Left forelimb (tissue), 1 donor: ENCODE data around the gene SERINC3.
"Not testable (repeated sequence)": the region's sequence is repeated elsewhere in the genome, so short reads cannot be mapped to it uniquely, and the experiment has no call there.

ENCODE experiments used
- DNase-seq: peaks from one replicate; pipeline ENCODE4 v3.0.0-alpha.2; 2018; ENCODE audit warnings: low spot score

Gene SERINC3

GRCh38 chr20:44521484-44522481 is at the start of gene SERINC3:
Gene SERINC3, minus strand, starts transcription at chr20:44522070. Its CDS starts 119 bp downstream, at chr20:44521951.
- DNase-seq: peak; percentile 97

DNA sequence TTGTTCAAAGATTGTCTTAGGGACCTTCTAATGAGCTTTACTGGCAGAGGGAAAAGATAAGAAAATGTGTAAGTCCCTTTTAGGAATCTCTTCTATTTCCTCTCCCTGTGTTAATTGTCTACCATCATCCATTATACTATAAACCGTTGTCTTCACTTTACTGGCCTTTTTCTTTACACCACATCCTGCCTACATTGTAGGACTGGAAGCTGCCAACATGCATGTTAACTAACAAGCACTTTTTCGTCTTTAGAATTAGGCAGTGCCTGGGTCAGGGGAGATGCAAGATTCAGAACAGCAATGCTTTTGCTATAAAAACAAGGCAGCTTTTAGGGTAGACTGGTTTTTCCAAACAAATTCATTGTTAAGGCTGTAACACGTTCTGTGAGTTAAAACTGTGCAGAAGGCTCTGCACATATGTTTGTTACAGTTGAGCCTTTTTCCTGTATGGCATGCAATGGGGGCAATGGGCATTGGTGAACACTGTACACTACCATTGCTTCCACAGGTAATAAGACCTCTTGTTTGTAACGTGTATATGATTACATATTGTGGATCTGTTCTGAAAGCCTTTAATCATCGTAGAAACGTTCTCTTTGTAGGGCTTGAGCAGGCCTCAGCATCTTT is 49.6 kb upstream of the SERINC3 start:
- DNase-seq: no peak

- no peak for DNase-seq
Observed at GRCh38 chr20:44570367-44570766, 48.5 kb upstream of the SERINC3 start.

DNA sequence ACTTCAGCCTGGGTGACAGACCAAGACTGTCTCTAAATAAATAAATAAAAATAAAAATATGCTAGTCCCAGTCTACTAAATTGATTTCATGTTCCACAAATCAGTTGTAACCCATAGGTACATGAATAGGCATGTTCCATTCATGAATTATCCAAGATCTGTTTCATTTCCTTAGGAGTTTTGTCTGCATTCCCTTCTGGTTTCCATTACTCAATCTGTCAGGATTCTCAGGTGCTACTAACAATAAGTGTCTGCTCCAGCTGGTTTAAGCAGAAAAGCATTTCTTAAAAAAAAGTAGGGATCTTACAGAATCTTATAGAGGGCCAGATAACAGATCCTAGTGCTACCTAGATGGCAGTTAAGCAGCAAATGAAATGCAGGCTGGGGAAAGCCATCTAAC is 44.9 kb upstream of the SERINC3 start:
- DNase-seq: no peak

DNA sequence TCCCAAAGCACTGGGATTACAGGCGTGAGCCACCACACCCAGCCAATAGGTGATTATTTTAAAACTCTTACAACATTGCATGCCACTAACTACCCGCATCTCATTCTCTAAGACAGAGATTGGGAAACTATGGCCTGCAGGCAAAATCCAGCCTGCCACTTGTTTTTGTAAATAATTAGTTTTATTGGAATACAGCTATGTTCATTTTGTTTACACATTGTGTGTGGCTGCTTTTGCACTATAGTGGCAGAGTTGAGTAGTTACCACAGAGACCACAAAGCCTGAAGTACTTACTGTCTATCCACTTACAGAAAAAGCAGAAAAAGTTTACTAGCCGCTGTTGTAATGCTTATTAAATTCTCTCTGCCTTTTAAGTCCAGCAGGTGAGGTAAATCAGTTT is 44.1 kb upstream of the SERINC3 start:
- DNase-seq: no peak

DNA sequence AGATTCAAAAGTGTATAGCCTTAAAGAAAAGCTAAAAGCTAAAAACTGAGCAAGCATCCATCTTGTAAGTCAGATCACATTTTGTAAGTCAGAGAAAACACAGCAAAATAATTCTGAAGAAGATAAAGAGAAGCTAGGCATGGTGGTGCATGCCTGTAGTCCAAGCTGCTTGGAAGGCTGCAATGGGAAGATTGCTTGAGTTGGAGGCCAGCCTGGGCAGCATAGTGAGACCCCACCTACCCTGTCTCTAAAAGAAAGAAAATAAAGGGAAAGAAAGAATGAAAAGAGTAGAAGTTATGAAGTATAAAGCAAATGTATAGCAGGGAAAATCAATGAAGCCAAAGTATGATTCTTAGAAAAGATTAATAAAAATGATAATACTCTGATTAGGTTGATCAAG is 40.0 kb upstream of the SERINC3 start:
- no peak for DNase-seq

DNA sequence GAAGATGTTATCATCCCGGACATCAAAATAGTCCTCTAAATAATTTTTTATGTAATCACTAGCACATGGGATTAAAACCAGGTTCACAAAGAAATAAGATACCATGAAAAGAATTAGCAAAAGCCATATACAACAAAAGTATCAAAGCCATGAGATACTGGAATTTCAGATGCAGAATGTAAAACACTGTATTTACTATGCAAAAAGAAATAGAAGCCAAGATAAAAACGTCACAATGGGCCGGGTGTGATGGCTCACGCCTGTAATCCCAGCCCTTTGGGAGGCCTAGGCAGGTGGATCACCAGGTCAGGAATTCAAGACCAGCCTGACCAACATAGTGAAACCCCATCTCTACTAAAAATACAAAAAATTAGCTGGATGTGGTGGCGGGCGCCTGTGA is 38.9 kb upstream of the SERINC3 start:
- not testable (repeated sequence) for DNase-seq

- DNase-seq: no peak
Observed at GRCh38 chr20:44560229-44560628, 38.4 kb upstream of the SERINC3 start.

DNA sequence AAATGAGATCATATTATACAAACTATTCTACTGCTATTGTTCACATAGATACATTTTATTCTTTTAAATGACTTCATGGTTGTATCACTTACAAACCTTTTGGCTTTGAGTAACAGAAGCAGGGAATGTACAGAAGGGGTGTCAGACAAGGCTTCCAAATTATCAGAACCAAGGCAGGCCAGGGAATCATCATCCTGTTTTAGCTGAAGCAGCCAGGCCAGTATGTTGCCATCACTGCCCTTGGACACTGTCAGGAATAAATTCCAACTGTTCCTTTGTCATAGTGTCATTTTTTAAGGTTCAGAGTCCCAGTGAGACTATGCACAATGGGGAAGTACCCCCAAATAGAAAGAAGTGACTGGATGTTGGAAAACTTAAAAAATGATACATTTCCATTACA is 37.4 kb upstream of the SERINC3 start:
- DNase-seq: no peak

GRCh38 chr20:44552950-44553908 is 31.4 kb upstream of the SERINC3 start:
- no peak for DNase-seq

DNA sequence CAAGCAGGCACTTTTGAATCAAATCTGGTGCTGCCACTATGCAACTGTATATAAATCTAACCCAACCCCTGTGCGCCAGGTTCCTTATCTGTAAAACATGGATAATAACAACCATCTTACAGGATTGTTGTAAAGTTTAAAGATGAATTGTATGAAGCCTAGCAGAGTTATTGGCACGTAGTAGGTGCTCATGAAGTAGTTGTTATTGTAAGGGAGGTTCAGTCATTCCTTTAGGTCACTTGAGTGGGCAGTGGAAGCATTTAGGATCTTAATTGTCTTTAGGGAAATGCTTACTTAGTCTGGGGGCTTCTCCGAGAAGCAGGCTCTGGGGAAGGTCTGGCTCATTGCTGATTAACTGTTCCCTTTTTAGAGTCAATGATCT is 30.7 kb upstream of the SERINC3 start:
- no peak for DNase-seq

- DNase-seq: no peak
Observed at GRCh38 chr20:44552050-44552449, 30.2 kb upstream of the SERINC3 start.

- DNase-seq: no peak
Observed at GRCh38 chr20:44549123-44549522, 27.3 kb upstream of the SERINC3 start.

GRCh38 chr20:44547419-44547818 is 25.5 kb upstream of the SERINC3 start:
- DNase-seq: no peak

DNA sequence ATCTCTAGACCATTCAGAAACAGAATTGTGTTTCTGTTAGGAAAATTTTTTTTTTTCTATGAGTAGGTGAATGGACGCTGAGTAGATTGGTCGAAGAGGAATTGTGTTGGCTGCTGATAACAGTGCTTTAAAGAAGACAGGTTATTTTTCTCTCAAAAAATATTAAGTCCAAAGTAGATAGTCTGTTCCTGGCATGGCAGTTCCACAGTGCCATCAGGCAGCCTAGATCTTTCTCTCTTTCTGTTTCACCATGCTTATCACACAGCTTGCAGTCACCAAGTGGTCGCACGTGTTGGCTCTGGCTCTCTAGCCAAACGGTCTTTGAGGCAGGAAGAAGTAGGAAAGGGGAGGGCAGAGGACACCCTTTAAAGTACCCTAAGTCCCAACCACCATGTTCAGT is 22.4 kb upstream of the SERINC3 start:
- no peak for DNase-seq

DNA sequence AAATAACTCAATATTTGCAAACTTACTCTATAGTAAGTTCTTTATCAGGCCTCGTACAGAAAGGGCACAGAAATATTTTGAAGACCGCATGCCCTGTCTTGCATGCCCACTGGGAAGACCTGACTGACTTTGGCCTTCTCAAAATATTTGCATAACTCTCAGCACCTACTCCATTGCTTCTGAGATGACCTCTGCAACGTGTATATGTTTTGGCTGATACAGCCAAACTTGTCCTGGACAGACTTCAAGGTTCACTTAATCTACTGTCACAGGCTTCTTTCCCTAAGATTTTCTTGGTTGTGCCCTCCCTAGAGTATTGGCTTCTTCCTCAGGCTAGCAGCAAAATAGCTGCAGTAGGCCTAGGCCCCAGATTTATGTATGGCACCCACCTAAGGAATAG is 21.5 kb upstream of the SERINC3 start:
- DNase-seq: no peak

- DNase-seq: no peak
Observed at GRCh38 chr20:44542890-44543289, 21.0 kb upstream of the SERINC3 start.

- DNase-seq: no peak
Observed at GRCh38 chr20:44541992-44542391, 20.1 kb upstream of the SERINC3 start.

- DNase-seq: no peak
Observed at GRCh38 chr20:44540834-44541233, 19.0 kb upstream of the SERINC3 start.

DNA sequence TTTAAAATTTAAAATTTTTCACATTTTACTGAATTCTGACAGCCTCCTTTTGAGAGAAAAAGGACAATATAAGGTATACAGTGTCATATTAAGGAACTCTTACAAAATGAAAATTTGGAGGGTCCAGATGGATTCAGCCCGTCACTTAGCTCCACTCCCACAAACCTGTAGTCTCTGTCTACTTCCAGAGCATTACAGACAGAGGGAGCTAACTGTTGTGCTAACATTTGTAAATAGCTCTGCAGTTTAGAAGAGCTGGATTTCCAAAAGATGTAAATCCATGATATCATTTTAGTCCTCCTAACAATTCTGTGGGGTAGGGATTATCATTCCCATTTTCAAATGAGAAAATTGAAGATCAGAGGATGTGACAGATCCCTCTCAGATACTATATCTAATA is 16.1 kb upstream of the SERINC3 start:
- DNase-seq: no peak

DNA sequence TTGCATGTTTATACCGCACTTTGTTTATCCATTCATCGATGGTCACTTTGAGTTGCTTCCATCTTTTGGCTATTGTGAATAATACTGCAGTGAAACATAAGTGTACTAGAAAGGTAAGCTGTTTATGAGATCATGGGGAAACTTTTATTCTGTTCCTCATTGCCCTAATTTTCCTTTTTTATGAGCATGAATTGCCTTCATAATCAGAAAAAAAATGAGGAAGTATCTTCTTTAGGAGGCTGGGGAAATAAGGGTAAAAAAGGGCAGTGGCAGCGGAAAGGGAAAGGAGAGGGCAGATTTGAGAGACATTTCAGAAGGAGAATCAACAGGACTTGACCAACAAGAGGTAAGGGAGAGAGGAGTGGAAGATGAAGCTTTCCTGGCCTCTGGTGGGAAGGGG is 14.3 kb upstream of the SERINC3 start:
- no peak for DNase-seq

- no peak for DNase-seq
Observed at GRCh38 chr20:44533928-44534327, 12.1 kb upstream of the SERINC3 start.
